H9 (cell line): ENCODE measurements around the gene C20orf96. TPM values are rescaled to one million over a fixed set of nuclear protein-coding genes. Genes with fewer than 3 reads are reported as not detected.

Experiments used
- DNase-seq: peaks from one replicate; pipeline ENCODE4 v3.0.0-alpha.2; 2017
- H2AFZ ChIP-seq: one replicate; pipeline ENCODE4 v1.6.1; 2013; ENCODE audit warnings: mild to moderate bottlenecking, low read length, control low read depth, moderate library complexity
- H2AK5ac ChIP-seq: 2 replicates; pipeline ENCODE4 v1.6.1; 2013; ENCODE audit warnings: low read length, control low read depth, mixed read lengths; ENCODE audit not compliant: insufficient read length
- H2BK120ac ChIP-seq: one replicate; pipeline ENCODE4 v1.6.1; 2013; ENCODE audit warnings: low read depth, mild to moderate bottlenecking, low read length, control low read depth, inconsistent platforms; ENCODE audit not compliant: poor library complexity, severe bottlenecking
- H2BK12ac ChIP-seq: 2 replicates; pipeline ENCODE4 v1.6.1; 2013; ENCODE audit warnings: low read length, control low read depth, mixed read lengths, low read depth; ENCODE audit not compliant: insufficient read length
- H2BK15ac ChIP-seq: 2 replicates; pipeline ENCODE4 v1.6.1; 2013; ENCODE audit warnings: low read depth, low read length, control low read depth
- H2BK20ac ChIP-seq: one replicate; pipeline ENCODE4 v1.6.1; 2013; ENCODE audit warnings: low read depth, mild to moderate bottlenecking, low read length, control low read depth, inconsistent platforms; ENCODE audit not compliant: poor library complexity, severe bottlenecking
- H2BK5ac ChIP-seq: 2 replicates; pipeline ENCODE4 v1.6.1; 2013; ENCODE audit warnings: low read length, control low read depth, mixed read lengths; ENCODE audit not compliant: insufficient read length
- H3K14ac ChIP-seq: 2 replicates; pipeline ENCODE4 v1.6.1; 2013; ENCODE audit warnings: low read length, control low read depth; ENCODE audit not compliant: insufficient read depth
- H3K18ac ChIP-seq: 2 replicates; pipeline ENCODE4 v1.6.1; 2013; ENCODE audit warnings: low read depth, mild to moderate bottlenecking, mixed read lengths, low read length, control low read depth; ENCODE audit not compliant: insufficient read length
- H3K23ac ChIP-seq: 2 replicates; pipeline ENCODE4 v1.6.1; 2013; ENCODE audit warnings: low read length, control low read depth, mixed read lengths, low read depth; ENCODE audit not compliant: insufficient read length
- H3K23me2 ChIP-seq: 2 replicates; pipeline ENCODE4 v1.6.1; 2013; ENCODE audit warnings: low read depth, mild to moderate bottlenecking, mixed read lengths, low read length, control low read depth; ENCODE audit not compliant: insufficient read length, poor library complexity, severe bottlenecking
- H3K27ac ChIP-seq: 2 replicates; pipeline ENCODE4 v1.5.1; 2013; ENCODE audit warnings: low read length, control low read depth, mixed read lengths, low read depth; ENCODE audit not compliant: insufficient read length
- H3K27me3 ChIP-seq: 2 replicates; pipeline ENCODE4 v1.6.1; 2013; ENCODE audit warnings: low read length, control low read depth, inconsistent platforms; ENCODE audit not compliant: insufficient read depth
- H3K4ac ChIP-seq: 2 replicates; pipeline ENCODE4 v1.6.1; 2013; ENCODE audit warnings: low read depth, mild to moderate bottlenecking, control low read depth, inconsistent platforms, low read length, moderate library complexity
- H3K4me1 ChIP-seq: 2 replicates; pipeline ENCODE4 v1.6.1; 2013; ENCODE audit warnings: low read length, control low read depth, inconsistent platforms; ENCODE audit not compliant: insufficient read depth
- H3K4me2 ChIP-seq: 2 replicates; pipeline ENCODE4 v1.6.1; 2013; ENCODE audit warnings: low read length, control low read depth, mixed read lengths; ENCODE audit not compliant: insufficient read length, insufficient read depth
- H3K56ac ChIP-seq: 2 replicates; pipeline ENCODE4 v1.6.1; 2013; ENCODE audit warnings: low read depth, mild to moderate bottlenecking, mixed read lengths, low read length, control low read depth; ENCODE audit not compliant: insufficient read length
- H3K79me1 ChIP-seq: 2 replicates; pipeline ENCODE4 v1.6.1; 2013; ENCODE audit warnings: low read depth, mild to moderate bottlenecking, moderate library complexity, low read length, control low read depth, inconsistent platforms; ENCODE audit not compliant: insufficient read depth, poor library complexity, severe bottlenecking
- H3K79me2 ChIP-seq: 2 replicates; pipeline ENCODE4 v1.6.1; 2013; ENCODE audit warnings: low read length, control low read depth, inconsistent platforms; ENCODE audit not compliant: insufficient read depth
- H3K9ac ChIP-seq: 2 replicates; pipeline ENCODE4 v1.6.1; 2013; ENCODE audit warnings: low read length, control low read depth, mixed read lengths; ENCODE audit not compliant: insufficient read length; ENCODE audit errors: extremely low read depth
- H3K9me3 ChIP-seq: one replicate; pipeline ENCODE4 v1.6.1; 2013; ENCODE audit warnings: low read depth, low read length, inconsistent platforms; ENCODE audit not compliant: control insufficient read depth
- H3T11ph ChIP-seq: one replicate; pipeline ENCODE4 v1.6.1; 2013; ENCODE audit warnings: mild to moderate bottlenecking, low read length, control low read depth, inconsistent platforms
- H4K20me1 ChIP-seq: one replicate; pipeline ENCODE4 v1.6.1; 2013; ENCODE audit not compliant: control insufficient read depth, insufficient read length, insufficient read depth
- H4K5ac ChIP-seq: 2 replicates; pipeline ENCODE4 v1.6.1; 2013; ENCODE audit warnings: low read depth, mild to moderate bottlenecking, mixed read lengths, low read length, control low read depth; ENCODE audit not compliant: insufficient read length
- H4K8ac ChIP-seq: replicated peaks from 2 replicates; pipeline ENCODE4 v1.6.1; 2013; ENCODE audit warnings: low read length, control low read depth, mixed read lengths, low read depth; ENCODE audit not compliant: insufficient read length
- H4K91ac ChIP-seq: 2 replicates; pipeline ENCODE4 v1.6.1; 2013; ENCODE audit warnings: low read depth, mild to moderate bottlenecking, moderate library complexity, mixed read lengths, low read length, control low read depth; ENCODE audit not compliant: insufficient read length
- H3K27ac Mint-ChIP-seq, 3 experiments: 2 replicates in 2 of 3; 3 replicates in 1 of 3; pipeline ENCODE4 v1.8.0; 2020 to 2021; ENCODE audit warnings: mixed read lengths in 3 of 3, mild to moderate bottlenecking in 1 of 3, moderate library complexity in 1 of 3
- H3K27me3 Mint-ChIP-seq: 2 replicates; pipeline ENCODE4 v1.8.0; 2021; ENCODE audit warnings: low read depth, mild to moderate bottlenecking, moderate library complexity, mixed read lengths
- H3K36me3 Mint-ChIP-seq, 3 experiments: 2 replicates in 2 of 3; 3 replicates in 1 of 3; pipeline ENCODE4 v1.8.0; 2020 to 2021; ENCODE audit warnings: low read depth in 3 of 3, mixed read lengths in 3 of 3; ENCODE audit not compliant: insufficient read depth in 1 of 3
- H3K4me1 Mint-ChIP-seq, 2 experiments: 2 replicates each; pipeline ENCODE4 v1.8.0; 2020; ENCODE audit warnings: mixed read lengths in 2 of 2
- H3K4me3 Mint-ChIP-seq, 2 experiments: 2 replicates in 1 of 2; 3 replicates in 1 of 2; pipeline ENCODE4 v1.8.0; 2020 to 2021; ENCODE audit warnings: mild to moderate bottlenecking in 2 of 2, mixed read lengths in 2 of 2, moderate library complexity in 1 of 2
- H3K9me3 Mint-ChIP-seq, 2 experiments: 2 replicates in 1 of 2; 3 replicates in 1 of 2; pipeline ENCODE4 v1.8.0; 2020; ENCODE audit warnings: mild to moderate bottlenecking in 2 of 2, mixed read lengths in 2 of 2, moderate library complexity in 1 of 2
- WGBS: extraction: QIAGEN DNeasy Blood & Tissue Kit; methylation state at CpG from one replicate; pipeline ENCODE4 v1.1.7; 2013; ENCODE audit warnings: missing lambda C conversion rate, low lambda C conversion rate, mixed read lengths; ENCODE audit not compliant: insufficient read length; ENCODE audit errors: extremely low coverage; 5-methylcytosine and 5-hydroxymethylcytosine counted together
- total RNA-seq: library from RNA; stranded (reverse); gene quantifications from 2 replicates; pipeline ENCODE4 v1.2.1, GENCODE V29; 2021
- TF ChIP-seq, protein P1 (sequence below): fragments of 200-600 bp; sonication (generic); conservative IDR thresholded peaks from 3 replicates; pipeline ENCODE4 v1.8.0; 2021; ENCODE audit warnings: antibody characterized with exemption, mild to moderate bottlenecking

The C20orf96 gene
- total RNA-seq, 1 experiment from 2014 or later, result 14.5 TPM

DNA sequence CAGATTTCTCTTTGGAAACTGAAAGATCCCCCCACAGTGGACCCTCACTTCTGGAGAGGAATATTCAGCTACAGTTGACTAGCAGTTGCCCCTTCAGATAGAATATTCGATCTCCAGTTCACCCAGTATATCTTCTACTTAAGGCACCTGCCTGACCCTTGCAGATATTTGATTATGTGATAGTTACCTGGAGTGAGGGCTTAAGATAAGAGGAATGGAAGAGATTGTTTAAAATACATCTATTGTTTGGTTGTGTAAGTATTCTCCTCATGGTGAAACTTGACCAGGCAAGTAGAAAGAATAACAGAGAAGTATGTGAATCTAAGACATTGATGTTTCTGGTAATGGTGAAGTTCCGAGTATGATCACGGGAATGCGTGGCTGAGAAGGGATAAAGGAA is 5.3 kb upstream of the C20orf96 start:
- H3K4me1 Mint-ChIP-seq, result peaks cover 28 to 31% of the 10 kb centered on the region in 2 experiments
- H2AK5ac ChIP-seq, result no peak overlapping the region
- H3K23ac ChIP-seq, result no peak overlapping the region
- no peak overlapping the region for H3K4ac ChIP-seq
- no peak overlapping the region for H3K27ac ChIP-seq
- no peak overlapping the region for H3K4me2 ChIP-seq
- no peak overlapping the region for H3K18ac ChIP-seq
- no peaks in the 10 kb centered on the region for H3K79me1 ChIP-seq
- H2BK15ac ChIP-seq, result no peak overlapping the region
- H2BK20ac ChIP-seq, result no peak overlapping the region
- no peak overlapping the region for H2BK120ac ChIP-seq
- H4K5ac ChIP-seq, result no peak overlapping the region
- H2BK12ac ChIP-seq, result no peak overlapping the region
- DNase-seq, result no peak
- H3K4me1 ChIP-seq, result peaks cover 5% of the 10 kb centered on the region; the same call in 1 of the 2 replicates
- H3K4me3 Mint-ChIP-seq, result peak overlapping the region in 1 of 2 experiments; percentile 50; a peak in 3 of 5 replicates
- H3K27ac Mint-ChIP-seq, result no peak overlapping the region
- no peak overlapping the region for H2BK5ac ChIP-seq
- peaks cover 34% of the 10 kb centered on the region for H3K27me3 Mint-ChIP-seq
- H3K79me2 ChIP-seq, result peaks cover 17% of the 10 kb centered on the region; the same call in 1 of the 2 replicates
- H4K20me1 ChIP-seq, result no peaks in the 10 kb centered on the region
- peaks cover 24% of the 10 kb centered on the region for H3K23me2 ChIP-seq
- H3K9ac ChIP-seq, result no peak overlapping the region
- no CpG with 5 or more reads among the region's 4 CpGs for WGBS
- H4K8ac ChIP-seq, result no peak overlapping the region
- H2AFZ ChIP-seq, result no peak overlapping the region
- TF ChIP-seq, protein P1, sequence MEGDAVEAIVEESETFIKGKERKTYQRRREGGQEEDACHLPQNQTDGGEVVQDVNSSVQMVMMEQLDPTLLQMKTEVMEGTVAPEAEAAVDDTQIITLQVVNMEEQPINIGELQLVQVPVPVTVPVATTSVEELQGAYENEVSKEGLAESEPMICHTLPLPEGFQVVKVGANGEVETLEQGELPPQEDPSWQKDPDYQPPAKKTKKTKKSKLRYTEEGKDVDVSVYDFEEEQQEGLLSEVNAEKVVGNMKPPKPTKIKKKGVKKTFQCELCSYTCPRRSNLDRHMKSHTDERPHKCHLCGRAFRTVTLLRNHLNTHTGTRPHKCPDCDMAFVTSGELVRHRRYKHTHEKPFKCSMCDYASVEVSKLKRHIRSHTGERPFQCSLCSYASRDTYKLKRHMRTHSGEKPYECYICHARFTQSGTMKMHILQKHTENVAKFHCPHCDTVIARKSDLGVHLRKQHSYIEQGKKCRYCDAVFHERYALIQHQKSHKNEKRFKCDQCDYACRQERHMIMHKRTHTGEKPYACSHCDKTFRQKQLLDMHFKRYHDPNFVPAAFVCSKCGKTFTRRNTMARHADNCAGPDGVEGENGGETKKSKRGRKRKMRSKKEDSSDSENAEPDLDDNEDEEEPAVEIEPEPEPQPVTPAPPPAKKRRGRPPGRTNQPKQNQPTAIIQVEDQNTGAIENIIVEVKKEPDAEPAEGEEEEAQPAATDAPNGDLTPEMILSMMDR, result no peak
- no peak overlapping the region for H3T11ph ChIP-seq
- no peak overlapping the region for H3K56ac ChIP-seq
- H3K27me3 ChIP-seq, result no peaks in the 10 kb centered on the region; the same call in 1 of the 2 replicates
- H3K36me3 Mint-ChIP-seq, result peaks cover 4 to 14% (median 9%) of the 10 kb centered on the region in 3 experiments; a peak in 6 of 7 replicates
- H4K91ac ChIP-seq, result no peak overlapping the region
- H3K14ac ChIP-seq, result no peak overlapping the region
- no peaks in the 10 kb centered on the region for H3K9me3 ChIP-seq
- H3K9me3 Mint-ChIP-seq, result peaks cover 0 to 4% of the 10 kb centered on the region in 2 experiments; a peak in 3 of 5 replicates
